Ovary (tissue), 3 donors: ENCODE results near the gene GON4L.

Experiments used
- EP300 ChIP-seq: sonication (generic); formaldehyde crosslinking; IDR thresholded peaks from one replicate; pipeline ENCODE4 v1.6.1; 2017; ENCODE audit warnings: antibody characterized with exemption
- POLR2A ChIP-seq: fragments of 450-650 bp; IDR thresholded peaks from one replicate; pipeline ENCODE4 v1.6.1; 2017; ENCODE audit warnings: antibody characterized with exemption, mild to moderate bottlenecking, moderate library complexity
- TF ChIP-seq, protein P1 (sequence below), 3 donors: fragments of 450-650 bp in 2 of 3; fragments of 200-600 bp in 1 of 3; IDR thresholded peaks; one replicate each; pipeline versions ENCODE4 v1.5.1 to v1.8.0; 2016 to 2022; ENCODE audit warnings: antibody characterized with exemption in 3 of 3, mild to moderate bottlenecking in 1 of 3
- donor health status: DM: no; HTN: no; CAD: no.

DNA sequence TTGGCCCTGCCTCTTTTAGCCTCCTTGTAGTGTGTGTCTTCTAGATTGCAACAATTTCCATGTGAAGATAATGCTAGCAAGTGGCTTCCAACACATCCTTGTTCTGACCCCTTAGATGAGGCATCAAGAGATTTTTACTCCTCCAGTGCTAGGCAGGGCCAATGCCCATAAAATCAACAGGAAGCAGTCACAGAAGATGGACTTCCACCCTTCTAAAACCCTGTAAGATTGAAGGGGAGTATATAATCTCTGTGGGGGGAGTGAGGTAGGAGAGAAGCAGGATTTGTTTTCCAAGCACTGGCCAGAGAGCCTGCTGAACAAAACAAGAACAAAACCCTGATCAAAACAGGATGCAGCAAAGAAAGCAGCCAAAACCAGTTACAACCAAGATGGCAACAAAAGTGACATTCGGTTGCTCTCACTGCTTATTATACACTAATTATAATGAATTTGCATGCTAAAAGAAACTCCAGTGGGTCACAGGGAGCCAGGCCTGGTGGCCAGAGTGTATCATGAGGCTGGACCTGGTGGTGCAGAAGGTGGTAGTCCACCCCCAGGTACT, 12.1 kb downstream of the GON4L start:
- TF ChIP-seq, protein P1, sequence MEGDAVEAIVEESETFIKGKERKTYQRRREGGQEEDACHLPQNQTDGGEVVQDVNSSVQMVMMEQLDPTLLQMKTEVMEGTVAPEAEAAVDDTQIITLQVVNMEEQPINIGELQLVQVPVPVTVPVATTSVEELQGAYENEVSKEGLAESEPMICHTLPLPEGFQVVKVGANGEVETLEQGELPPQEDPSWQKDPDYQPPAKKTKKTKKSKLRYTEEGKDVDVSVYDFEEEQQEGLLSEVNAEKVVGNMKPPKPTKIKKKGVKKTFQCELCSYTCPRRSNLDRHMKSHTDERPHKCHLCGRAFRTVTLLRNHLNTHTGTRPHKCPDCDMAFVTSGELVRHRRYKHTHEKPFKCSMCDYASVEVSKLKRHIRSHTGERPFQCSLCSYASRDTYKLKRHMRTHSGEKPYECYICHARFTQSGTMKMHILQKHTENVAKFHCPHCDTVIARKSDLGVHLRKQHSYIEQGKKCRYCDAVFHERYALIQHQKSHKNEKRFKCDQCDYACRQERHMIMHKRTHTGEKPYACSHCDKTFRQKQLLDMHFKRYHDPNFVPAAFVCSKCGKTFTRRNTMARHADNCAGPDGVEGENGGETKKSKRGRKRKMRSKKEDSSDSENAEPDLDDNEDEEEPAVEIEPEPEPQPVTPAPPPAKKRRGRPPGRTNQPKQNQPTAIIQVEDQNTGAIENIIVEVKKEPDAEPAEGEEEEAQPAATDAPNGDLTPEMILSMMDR (IDR thresholded peaks at IDR 0.05) = no peak
- TF ChIP-seq POLR2A (no peak), EP300 (no peak)
